Tibial artery (tissue), 4 donors: ENCODE data around the gene ZMYND15.

Experiments
- DNase-seq, 2 donors: peaks; one replicate each; pipeline ENCODE4 v3.0.0-alpha.2; 2019
- H3K27ac ChIP-seq, 2 donors: fragments of 200-600 bp; sonication (generic) in 1 of 2; 1 replicate in 1 of 2; 2 replicates in 1 of 2; pipeline ENCODE4 v1.5.1; 2018 to 2019; ENCODE audit warnings: mild to moderate bottlenecking in 1 of 2
- H3K27me3 ChIP-seq, 2 donors: fragments of 200-600 bp; sonication (generic) in 1 of 2; one replicate each; pipeline versions ENCODE4 v1.5.1 to v1.6.0; 2016 to 2019
- H3K36me3 ChIP-seq, 3 donors: fragments of 200-600 bp; sonication (generic) in 2 of 3; one replicate each; pipeline ENCODE4 v1.5.1; 2016 to 2019; ENCODE audit warnings: mild to moderate bottlenecking in 2 of 3
- H3K4me1 ChIP-seq, 4 donors: fragments of 200-600 bp; sonication (generic) in 2 of 4; 1 replicate in 3 of 4; 2 replicates in 1 of 4; pipeline ENCODE4 v1.5.1; 2016 to 2019
- H3K4me3 ChIP-seq, 2 donors: fragments of 200-600 bp; sonication (generic) in 1 of 2; 1 replicate in 1 of 2; 2 replicates in 1 of 2; pipeline ENCODE4 v1.5.1; 2018 to 2019; ENCODE audit warnings: mild to moderate bottlenecking in 2 of 2
- H3K9me3 ChIP-seq, 3 donors: fragments of 200-600 bp; sonication (generic) in 1 of 3; one replicate each; pipeline ENCODE4 v1.5.1; 2016 to 2019
- CTCF ChIP-seq, 2 experiments: fragments of 200-600 bp in 1 of 2; fragments of 450-650 bp in 1 of 2; IDR thresholded peaks; one replicate each; pipeline ENCODE4 v1.5.1; 2017 to 2019; ENCODE audit warnings: antibody characterized with exemption in 2 of 2, mild to moderate bottlenecking in 1 of 2, moderate library complexity in 1 of 2
- intact Hi-C: fragments of 100-400 bp; cut with DNase I; formaldehyde crosslinking; loops from one replicate; pipeline ENCODE4 v1.15.0; 2023; ENCODE audit warnings: low total_unique reads

Gene ZMYND15

GRCh38 chr17:4747847-4748246 lies 8.2 kb downstream of the ZMYND15 start:
- no peak overlapping the region for H3K27ac ChIP-seq
- DNase-seq: no peak
- H3K9me3 ChIP-seq: no peaks in the 10 kb centered on the region
- peaks cover 3 to 65% of the 10 kb centered on the region in 2 donors for H3K27me3 ChIP-seq
- H3K4me1 ChIP-seq: peaks cover 0 to 4% (median 4%) of the 10 kb centered on the region in 4 donors
- H3K4me3 ChIP-seq: no peak overlapping the region
- no peaks in the 10 kb centered on the region for H3K36me3 ChIP-seq
- intact Hi-C loops: no loop called here
- TF ChIP-seq CTCF (IDR thresholded peaks at IDR 0.05): no peak

GRCh38 chr17:4748686-4749085 lies 9.1 kb downstream of the ZMYND15 start:
- H3K27ac ChIP-seq: no peak overlapping the region
- TF ChIP-seq CTCF (IDR thresholded peaks at IDR 0.05): no peak
- H3K9me3 ChIP-seq: no peaks in the 10 kb centered on the region
- no peaks in the 10 kb centered on the region for H3K36me3 ChIP-seq
- DNase-seq: no peak
- H3K27me3 ChIP-seq: peaks cover 3 to 65% of the 10 kb centered on the region in 2 donors
- no peak overlapping the region for H3K4me3 ChIP-seq
- H3K4me1 ChIP-seq: peaks cover 0 to 4% (median 4%) of the 10 kb centered on the region in 4 donors
- intact Hi-C loops: no loop called here

- Histone ChIP-seq H3K36me3 (no peaks in the 10 kb centered on the region), H3K27me3 (peaks cover 3 to 62% of the 10 kb centered on the region in 2 donors), H3K4me1 (peaks cover 0 to 2% (median under 1%) of the 10 kb centered on the region in 4 donors), H3K4me3 (no peak overlapping the region), H3K9me3 (no peaks in the 10 kb centered on the region), H3K27ac (no peak overlapping the region)
- DNase-seq: no peak
- intact Hi-C loops: no loop called here
- no peak for TF ChIP-seq CTCF (IDR thresholded peaks at IDR 0.05)
Observed at GRCh38 chr17:4750606-4751005, 11.0 kb downstream of the ZMYND15 start.

- H3K27me3 ChIP-seq: peaks cover 3 to 51% of the 10 kb centered on the region in 2 donors
- H3K36me3 ChIP-seq: no peaks in the 10 kb centered on the region
- H3K4me3 ChIP-seq: no peak overlapping the region
- no peaks in the 10 kb centered on the region for H3K9me3 ChIP-seq
- H3K27ac ChIP-seq: no peak overlapping the region
- H3K4me1 ChIP-seq: no peaks in the 10 kb centered on the region
- no peak for DNase-seq
- intact Hi-C loops: no loop called here
- TF ChIP-seq CTCF (IDR thresholded peaks at IDR 0.05): no peak
Observed at GRCh38 chr17:4751932-4752331, 12.3 kb downstream of the ZMYND15 start.

- DNase-seq: no peak
- no peak for TF ChIP-seq CTCF (IDR thresholded peaks at IDR 0.05)
- Histone ChIP-seq H3K27me3 (peaks cover 3 to 56% of the 10 kb centered on the region in 2 donors), H3K27ac (no peak overlapping the region), H3K9me3 (no peaks in the 10 kb centered on the region), H3K36me3 (no peaks in the 10 kb centered on the region), H3K4me3 (no peak overlapping the region), H3K4me1 (no peaks in the 10 kb centered on the region)
- intact Hi-C loops: no loop called here
Observed at GRCh38 chr17:4753392-4753791, 13.8 kb downstream of the ZMYND15 start.

GRCh38 chr17:4759776-4760236 lies 20.2 kb downstream of the ZMYND15 start:
- H3K4me3 ChIP-seq: no peak overlapping the region
- peaks cover 0 to 25% of the 10 kb centered on the region in 2 donors for H3K27me3 ChIP-seq
- TF ChIP-seq CTCF (IDR thresholded peaks at IDR 0.05): no peak
- no peaks in the 10 kb centered on the region for H3K4me1 ChIP-seq
- DNase-seq: no peak
- H3K36me3 ChIP-seq: no peaks in the 10 kb centered on the region
- no peak overlapping the region for H3K27ac ChIP-seq
- intact Hi-C loops: no loop called here
- H3K9me3 ChIP-seq: no peaks in the 10 kb centered on the region
